Measurements from ENCODE around the gene FGD5.

DNA sequence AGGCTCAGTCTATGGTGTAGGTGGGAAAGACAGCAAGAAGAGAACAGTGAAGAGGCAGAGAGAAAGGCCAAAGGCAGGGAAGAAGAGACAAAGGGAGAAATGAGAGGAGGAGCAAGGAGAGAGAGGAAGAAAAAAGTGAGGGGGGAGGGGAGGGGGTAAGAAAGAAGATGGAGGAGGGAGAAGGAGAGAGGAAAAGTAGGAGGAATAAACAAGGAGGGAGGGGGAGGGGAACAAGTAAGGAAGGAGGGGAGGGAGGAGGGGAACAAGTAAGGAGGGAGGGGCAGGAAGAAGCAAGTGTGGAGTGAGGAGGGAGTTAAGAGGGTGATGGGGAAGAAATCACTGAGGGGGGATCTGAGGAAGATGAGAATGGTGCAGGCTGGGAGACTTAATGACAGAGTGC, 45.5 kb upstream of the FGD5 start:
- TF ChIP-seq EZH2 (IDR thresholded peaks at IDR 0.05; ENCODE audit: low read depth, unreplicated experiment) (no peak), POLR2AphosphoS5 (IDR thresholded peaks at IDR 0.05; ENCODE audit: low read depth) (no peak), ZNF114 (CRISPR knock-in tag; IDR thresholded peaks at IDR 0.05) (no peak), EZH2phosphoT487 (IDR thresholded peaks at IDR 0.05; ENCODE audit: unreplicated experiment) (no peak), CREB1 (CRISPR knock-in tag; IDR thresholded peaks at IDR 0.05; ENCODE audit: low read depth) (no peak)
- TF ChIP-seq, protein P1, sequence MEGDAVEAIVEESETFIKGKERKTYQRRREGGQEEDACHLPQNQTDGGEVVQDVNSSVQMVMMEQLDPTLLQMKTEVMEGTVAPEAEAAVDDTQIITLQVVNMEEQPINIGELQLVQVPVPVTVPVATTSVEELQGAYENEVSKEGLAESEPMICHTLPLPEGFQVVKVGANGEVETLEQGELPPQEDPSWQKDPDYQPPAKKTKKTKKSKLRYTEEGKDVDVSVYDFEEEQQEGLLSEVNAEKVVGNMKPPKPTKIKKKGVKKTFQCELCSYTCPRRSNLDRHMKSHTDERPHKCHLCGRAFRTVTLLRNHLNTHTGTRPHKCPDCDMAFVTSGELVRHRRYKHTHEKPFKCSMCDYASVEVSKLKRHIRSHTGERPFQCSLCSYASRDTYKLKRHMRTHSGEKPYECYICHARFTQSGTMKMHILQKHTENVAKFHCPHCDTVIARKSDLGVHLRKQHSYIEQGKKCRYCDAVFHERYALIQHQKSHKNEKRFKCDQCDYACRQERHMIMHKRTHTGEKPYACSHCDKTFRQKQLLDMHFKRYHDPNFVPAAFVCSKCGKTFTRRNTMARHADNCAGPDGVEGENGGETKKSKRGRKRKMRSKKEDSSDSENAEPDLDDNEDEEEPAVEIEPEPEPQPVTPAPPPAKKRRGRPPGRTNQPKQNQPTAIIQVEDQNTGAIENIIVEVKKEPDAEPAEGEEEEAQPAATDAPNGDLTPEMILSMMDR (conservative IDR thresholded peaks at IDR 0.05; ENCODE audit: low read depth in 2 of 2), result no peak
- TF ChIP-seq, protein P2, sequence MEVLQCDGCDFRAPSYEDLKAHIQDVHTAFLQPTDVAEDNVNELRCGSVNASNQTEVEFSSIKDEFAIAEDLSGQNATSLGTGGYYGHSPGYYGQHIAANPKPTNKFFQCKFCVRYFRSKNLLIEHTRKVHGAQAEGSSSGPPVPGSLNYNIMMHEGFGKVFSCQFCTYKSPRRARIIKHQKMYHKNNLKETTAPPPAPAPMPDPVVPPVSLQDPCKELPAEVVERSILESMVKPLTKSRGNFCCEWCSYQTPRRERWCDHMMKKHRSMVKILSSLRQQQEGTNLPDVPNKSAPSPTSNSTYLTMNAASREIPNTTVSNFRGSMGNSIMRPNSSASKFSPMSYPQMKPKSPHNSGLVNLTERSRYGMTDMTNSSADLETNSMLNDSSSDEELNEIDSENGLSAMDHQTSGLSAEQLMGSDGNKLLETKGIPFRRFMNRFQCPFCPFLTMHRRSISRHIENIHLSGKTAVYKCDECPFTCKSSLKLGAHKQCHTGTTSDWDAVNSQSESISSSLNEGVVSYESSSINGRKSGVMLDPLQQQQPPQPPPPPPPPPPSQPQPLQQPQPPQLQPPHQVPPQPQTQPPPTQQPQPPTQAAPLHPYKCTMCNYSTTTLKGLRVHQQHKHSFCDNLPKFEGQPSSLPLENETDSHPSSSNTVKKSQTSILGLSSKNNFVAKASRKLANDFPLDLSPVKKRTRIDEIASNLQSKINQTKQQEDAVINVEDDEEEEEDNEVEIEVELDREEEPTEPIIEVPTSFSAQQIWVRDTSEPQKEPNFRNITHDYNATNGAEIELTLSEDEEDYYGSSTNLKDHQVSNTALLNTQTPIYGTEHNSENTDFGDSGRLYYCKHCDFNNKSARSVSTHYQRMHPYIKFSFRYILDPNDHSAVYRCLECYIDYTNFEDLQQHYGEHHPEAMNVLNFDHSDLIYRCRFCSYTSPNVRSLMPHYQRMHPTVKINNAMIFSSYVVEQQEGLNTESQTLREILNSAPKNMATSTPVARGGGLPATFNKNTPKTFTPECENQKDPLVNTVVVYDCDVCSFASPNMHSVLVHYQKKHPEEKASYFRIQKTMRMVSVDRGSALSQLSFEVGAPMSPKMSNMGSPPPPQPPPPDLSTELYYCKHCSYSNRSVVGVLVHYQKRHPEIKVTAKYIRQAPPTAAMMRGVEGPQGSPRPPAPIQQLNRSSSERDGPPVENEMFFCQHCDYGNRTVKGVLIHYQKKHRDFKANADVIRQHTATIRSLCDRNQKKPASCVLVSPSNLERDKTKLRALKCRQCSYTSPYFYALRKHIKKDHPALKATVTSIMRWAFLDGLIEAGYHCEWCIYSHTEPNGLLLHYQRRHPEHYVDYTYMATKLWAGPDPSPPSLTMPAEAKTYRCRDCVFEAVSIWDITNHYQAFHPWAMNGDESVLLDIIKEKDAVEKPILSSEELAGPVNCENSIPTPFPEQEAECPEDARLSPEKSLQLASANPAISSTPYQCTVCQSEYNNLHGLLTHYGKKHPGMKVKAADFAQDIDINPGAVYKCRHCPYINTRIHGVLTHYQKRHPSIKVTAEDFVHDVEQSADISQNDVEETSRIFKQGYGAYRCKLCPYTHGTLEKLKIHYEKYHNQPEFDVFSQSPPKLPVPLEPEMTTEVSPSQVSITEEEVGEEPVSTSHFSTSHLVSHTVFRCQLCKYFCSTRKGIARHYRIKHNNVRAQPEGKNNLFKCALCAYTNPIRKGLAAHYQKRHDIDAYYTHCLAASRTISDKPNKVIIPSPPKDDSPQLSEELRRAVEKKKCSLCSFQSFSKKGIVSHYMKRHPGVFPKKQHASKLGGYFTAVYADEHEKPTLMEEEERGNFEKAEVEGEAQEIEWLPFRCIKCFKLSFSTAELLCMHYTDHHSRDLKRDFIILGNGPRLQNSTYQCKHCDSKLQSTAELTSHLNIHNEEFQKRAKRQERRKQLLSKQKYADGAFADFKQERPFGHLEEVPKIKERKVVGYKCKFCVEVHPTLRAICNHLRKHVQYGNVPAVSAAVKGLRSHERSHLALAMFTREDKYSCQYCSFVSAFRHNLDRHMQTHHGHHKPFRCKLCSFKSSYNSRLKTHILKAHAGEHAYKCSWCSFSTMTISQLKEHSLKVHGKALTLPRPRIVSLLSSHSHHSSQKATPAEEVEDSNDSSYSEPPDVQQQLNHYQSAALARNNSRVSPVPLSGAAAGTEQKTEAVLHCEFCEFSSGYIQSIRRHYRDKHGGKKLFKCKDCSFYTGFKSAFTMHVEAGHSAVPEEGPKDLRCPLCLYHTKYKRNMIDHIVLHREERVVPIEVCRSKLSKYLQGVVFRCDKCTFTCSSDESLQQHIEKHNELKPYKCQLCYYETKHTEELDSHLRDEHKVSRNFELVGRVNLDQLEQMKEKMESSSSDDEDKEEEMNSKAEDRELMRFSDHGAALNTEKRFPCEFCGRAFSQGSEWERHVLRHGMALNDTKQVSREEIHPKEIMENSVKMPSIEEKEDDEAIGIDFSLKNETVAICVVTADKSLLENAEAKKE (CRISPR knock-in tag; IDR thresholded peaks at IDR 0.05), result no peak
- TF ChIP-seq, protein P3, sequence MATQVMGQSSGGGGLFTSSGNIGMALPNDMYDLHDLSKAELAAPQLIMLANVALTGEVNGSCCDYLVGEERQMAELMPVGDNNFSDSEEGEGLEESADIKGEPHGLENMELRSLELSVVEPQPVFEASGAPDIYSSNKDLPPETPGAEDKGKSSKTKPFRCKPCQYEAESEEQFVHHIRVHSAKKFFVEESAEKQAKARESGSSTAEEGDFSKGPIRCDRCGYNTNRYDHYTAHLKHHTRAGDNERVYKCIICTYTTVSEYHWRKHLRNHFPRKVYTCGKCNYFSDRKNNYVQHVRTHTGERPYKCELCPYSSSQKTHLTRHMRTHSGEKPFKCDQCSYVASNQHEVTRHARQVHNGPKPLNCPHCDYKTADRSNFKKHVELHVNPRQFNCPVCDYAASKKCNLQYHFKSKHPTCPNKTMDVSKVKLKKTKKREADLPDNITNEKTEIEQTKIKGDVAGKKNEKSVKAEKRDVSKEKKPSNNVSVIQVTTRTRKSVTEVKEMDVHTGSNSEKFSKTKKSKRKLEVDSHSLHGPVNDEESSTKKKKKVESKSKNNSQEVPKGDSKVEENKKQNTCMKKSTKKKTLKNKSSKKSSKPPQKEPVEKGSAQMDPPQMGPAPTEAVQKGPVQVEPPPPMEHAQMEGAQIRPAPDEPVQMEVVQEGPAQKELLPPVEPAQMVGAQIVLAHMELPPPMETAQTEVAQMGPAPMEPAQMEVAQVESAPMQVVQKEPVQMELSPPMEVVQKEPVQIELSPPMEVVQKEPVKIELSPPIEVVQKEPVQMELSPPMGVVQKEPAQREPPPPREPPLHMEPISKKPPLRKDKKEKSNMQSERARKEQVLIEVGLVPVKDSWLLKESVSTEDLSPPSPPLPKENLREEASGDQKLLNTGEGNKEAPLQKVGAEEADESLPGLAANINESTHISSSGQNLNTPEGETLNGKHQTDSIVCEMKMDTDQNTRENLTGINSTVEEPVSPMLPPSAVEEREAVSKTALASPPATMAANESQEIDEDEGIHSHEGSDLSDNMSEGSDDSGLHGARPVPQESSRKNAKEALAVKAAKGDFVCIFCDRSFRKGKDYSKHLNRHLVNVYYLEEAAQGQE (IDR thresholded peaks at IDR 0.05; ENCODE audit: unreplicated experiment), result no peak
